ENCODE results near the gene DNAJC4. TPM values are rescaled to one million over a fixed set of nuclear protein-coding genes. Genes with fewer than 3 reads are reported as not detected.

The DNAJC4 gene
- total and polyA plus RNA-seq, 2 of the 8 experiments (the other 6 are each of a cell fraction or from before 2014, with no cell fraction given), result 14.6 to 31.0 TPM

GRCh38 chr11:64281957-64282770 lies 51.8 kb downstream of the DNAJC4 start (continued):
- TF ChIP-seq TAF7 (optimal IDR thresholded peaks at IDR 0.05; ENCODE audit: borderline replicate concordance, low read depth, low read length), result no peak

Measured in H1 (cell line).